Epithelial cell of prostate (primary cell): Measurements from ENCODE around the gene USF1.
A peak's percentile ranks its signal among the peaks of the same experiment; 100 is the strongest.
"Not testable (repeated sequence)": the region's sequence is repeated elsewhere in the genome, so short reads cannot be mapped to it uniquely, and the experiment has no call there.

ENCODE experiments used
- DNase-seq: peaks from one replicate; pipeline ENCODE4 v3.0.0-alpha.2; 2011; ENCODE audit warnings: low read depth, low spot score
- H3K27ac ChIP-seq: fragments of 450-650 bp; 2 replicates; pipeline ENCODE4 v1.5.1; 2017; ENCODE audit warnings: mild to moderate bottlenecking

Gene USF1

DNA sequence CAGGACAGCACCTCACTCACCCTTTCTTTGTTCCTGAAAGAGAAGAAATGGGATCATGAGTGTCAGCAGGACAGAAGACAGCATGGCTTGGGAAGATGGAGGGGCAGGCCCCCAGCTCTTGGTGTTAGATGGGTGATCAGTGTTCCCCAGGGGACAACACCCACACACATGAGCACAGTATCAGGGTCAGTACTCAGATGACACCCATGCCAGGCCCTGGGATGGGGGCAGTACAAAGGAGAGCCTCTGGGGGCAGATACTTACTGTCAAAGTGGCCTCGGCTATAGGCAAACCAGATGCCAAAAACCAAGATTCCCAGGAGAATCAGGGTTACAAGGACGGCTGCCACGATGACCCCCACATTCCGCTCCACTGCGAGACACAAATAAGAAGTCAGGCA lies 46.4 kb downstream of the USF1 start:
- peak overlapping the region; percentile 84 for H3K27ac ChIP-seq
- no peak for DNase-seq

DNA sequence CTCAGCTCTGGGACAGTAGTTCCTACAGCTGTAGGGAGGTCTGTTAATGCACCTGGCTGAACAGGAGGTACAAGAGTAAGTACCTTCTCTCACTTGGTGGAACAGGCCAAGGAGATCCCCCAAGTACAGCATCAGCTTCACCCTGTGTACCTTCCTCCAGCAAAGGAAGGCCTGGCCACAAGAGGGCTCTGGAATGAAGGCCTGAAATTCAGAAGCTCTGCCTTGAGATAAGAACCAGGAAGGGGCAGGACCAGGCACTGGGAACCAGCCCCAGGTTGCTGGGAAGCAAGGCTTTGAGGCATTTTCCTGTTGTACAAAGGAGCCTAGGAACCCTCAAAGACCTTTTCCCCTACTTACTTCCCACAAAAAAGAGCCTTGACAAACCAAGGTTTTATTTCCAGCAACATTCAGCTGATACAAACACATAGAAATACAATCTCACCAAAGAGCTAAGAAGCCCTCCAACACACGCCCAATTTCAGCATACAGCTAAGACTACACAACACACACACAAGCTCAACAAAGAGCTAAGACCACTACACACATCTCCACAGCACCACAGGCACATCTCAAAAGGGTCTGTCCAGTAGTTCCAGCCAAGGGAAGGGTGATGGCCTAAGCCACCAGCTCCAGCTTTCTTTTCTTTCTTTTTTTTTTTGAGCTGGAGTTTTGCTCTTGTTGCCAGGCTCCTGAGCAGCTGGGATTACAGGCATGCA lies 48.3 kb downstream of the USF1 start:
- DNase-seq = no peak
- peak overlapping the region; percentile 84 for H3K27ac ChIP-seq

DNA sequence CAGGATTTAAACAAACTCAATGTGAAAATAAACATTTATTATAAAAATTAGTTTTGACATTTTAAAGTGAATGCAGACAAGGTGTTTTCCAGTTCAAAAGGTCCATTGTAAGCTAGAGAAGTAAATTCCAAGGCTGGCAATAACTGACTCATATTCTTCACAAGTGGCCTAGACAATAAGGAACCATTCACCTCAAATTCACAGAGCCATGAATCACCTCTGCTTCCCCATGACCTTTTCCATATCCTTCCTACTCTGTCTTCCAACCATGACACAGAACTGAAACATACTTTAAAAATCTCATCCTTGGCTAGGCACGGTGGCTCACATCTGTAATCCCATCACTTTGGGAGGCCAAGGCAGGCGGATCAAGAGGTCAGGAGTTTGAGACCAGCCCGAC lies 49.6 kb downstream of the USF1 start:
- peak; percentile 82 for DNase-seq
- H3K27ac ChIP-seq = peak overlapping the region; percentile 84

DNA sequence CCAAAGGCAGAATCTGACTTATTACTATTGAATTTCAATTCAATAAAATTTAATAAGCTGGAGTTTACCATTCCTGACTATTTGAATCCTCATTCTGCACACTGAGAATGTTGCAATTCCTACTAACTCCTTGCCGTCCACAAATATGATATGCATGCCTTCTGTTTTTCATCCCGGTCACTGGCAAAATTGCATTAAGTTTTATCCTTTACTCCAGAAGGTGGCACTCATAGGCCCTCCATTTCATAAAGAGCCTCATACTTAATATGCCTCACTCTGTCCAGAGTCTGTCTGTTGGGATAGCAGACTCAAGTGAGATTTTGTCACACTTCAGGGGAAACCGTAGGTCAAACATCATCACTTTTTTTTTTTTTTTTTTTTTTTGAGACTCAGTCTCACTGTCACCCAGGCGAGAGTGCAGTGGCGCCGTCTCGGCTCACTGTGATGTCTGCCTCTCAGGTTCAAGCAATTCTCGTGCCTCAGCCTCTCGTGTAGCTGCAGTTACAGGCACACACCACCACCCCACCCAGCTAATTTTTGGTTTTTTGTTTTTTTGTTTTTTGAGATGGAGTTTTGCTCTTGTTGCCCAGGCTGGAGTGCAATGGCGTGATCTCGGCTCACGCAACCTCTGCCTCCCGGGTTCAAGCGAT lies 52.1 kb downstream of the USF1 start:
- DNase-seq = no peak
- peak overlapping the region; percentile 84 for H3K27ac ChIP-seq

DNA sequence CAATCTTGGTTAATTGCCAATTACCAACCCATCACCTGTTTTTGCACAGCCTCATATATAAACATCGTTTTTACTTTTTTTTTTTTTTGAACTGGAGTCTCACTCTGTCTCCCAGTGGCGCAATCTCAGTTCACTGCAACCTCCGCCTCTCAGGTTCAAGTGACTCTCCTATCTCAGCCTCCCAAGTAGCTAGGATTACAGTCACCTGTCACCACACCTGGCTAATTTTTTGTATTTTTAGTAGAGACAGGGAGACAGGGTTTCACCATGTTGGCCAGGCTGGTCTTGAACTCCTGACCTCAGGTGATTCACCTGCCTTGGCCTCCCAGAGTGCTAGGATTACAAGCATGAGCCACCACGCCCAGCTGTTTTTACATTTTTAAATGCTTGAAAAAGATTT lies 53.7 kb downstream of the USF1 start:
- H3K27ac ChIP-seq = peak overlapping the region; percentile 22
- not testable (repeated sequence) for DNase-seq
